Natural killer cell (primary cell): ENCODE data around the gene ARHGAP26. TPM values are rescaled to one million over a fixed set of nuclear protein-coding genes. Genes with fewer than 3 reads are reported as not detected.

Source experiments
- ATAC-seq, 3 donors: fragments of 150-1000 bp in 2 of 3; fragments of 200-7000 bp in 1 of 3; cut with Tn5 transposase; 1 replicate in 1 of 3; 2 replicates in 2 of 3; pipeline ENCODE4 v1.10.0; 2021; ENCODE audit warnings: mild to moderate bottlenecking in 2 of 3, moderate library complexity in 2 of 3
- DNase-seq, 2 donors: peaks; one replicate each; pipeline versions ENCODE4 v3.0.0 to v3.0.0-alpha.2; 2013 to 2021; ENCODE audit warnings: mixed read lengths in 1 of 2
- H3K27ac ChIP-seq: one replicate; pipeline ENCODE4 v1.5.1; 2013; ENCODE audit warnings: mild to moderate bottlenecking, low read length
- H3K27me3 ChIP-seq: one replicate; pipeline ENCODE4 v1.6.1; 2013; ENCODE audit warnings: low read length; ENCODE audit not compliant: control insufficient read depth, insufficient read depth
- H3K36me3 ChIP-seq: one replicate; pipeline ENCODE4 v1.6.1; 2013; ENCODE audit warnings: low read length; ENCODE audit not compliant: control insufficient read depth, insufficient read depth
- H3K4me1 ChIP-seq: one replicate; pipeline ENCODE4 v1.6.1; 2013; ENCODE audit warnings: low read length; ENCODE audit not compliant: control insufficient read depth, insufficient read depth
- H3K4me3 ChIP-seq: one replicate; pipeline ENCODE4 v1.5.1; 2013; ENCODE audit warnings: low read length
- H3K9me3 ChIP-seq: one replicate; pipeline ENCODE4 v1.6.1; 2013; ENCODE audit warnings: low read length; ENCODE audit not compliant: control insufficient read depth, insufficient read depth
- H3K27ac Mint-ChIP-seq, 2 donors: one replicate each; pipeline ENCODE4 v1.8.0; 2022; ENCODE audit warnings: mild to moderate bottlenecking in 2 of 2, mixed read lengths in 2 of 2, moderate library complexity in 1 of 2
- H3K27me3 Mint-ChIP-seq, 2 donors: one replicate each; pipeline ENCODE4 v1.8.0; 2022; ENCODE audit warnings: low read depth in 2 of 2, mixed read lengths in 2 of 2
- H3K36me3 Mint-ChIP-seq: one replicate; pipeline ENCODE4 v1.8.0; 2022; ENCODE audit warnings: mixed read lengths
- H3K4me1 Mint-ChIP-seq, 2 donors: one replicate each; pipeline ENCODE4 v1.8.0; 2022; ENCODE audit warnings: mixed read lengths in 2 of 2
- H3K4me3 Mint-ChIP-seq: one replicate; pipeline ENCODE4 v1.8.0; 2022; ENCODE audit warnings: mild to moderate bottlenecking, moderate library complexity, mixed read lengths
- H3K9me3 Mint-ChIP-seq, 2 donors: one replicate each; pipeline ENCODE4 v1.8.0; 2022; ENCODE audit warnings: mixed read lengths in 2 of 2
- CTCF ChIP-seq: fragments of 200-600 bp; IDR thresholded peaks from one replicate; pipeline ENCODE4 v1.8.0; 2022; ENCODE audit warnings: antibody characterized with exemption
- WGBS: methylation state at CpG from one replicate; pipeline ENCODE4 v1.1.7; 2013; ENCODE audit warnings: missing lambda C conversion rate; ENCODE audit not compliant: insufficient coverage; 5-methylcytosine and 5-hydroxymethylcytosine counted together
- intact Hi-C: fragments of 100-400 bp; cut with micrococcal nuclease; formaldehyde crosslinking; loops from one replicate; pipeline ENCODE4 v1.14.2; 2022
- total RNA-seq, 4 donors: library from RNA; stranded (reverse); fragments of 120-200 nt in 1 of 4; gene quantifications; one replicate each; pipeline versions ENCODE4 v1.2.3 to v1.2.4, GENCODE V29; 2013 to 2022

The ARHGAP26 gene
- total RNA-seq, 3 donors from 2014 or later (not counting 1 experiment from before 2014, with no cell fraction given) = 153 to 159 (median 158) TPM

- H3K27me3 Mint-ChIP-seq = no peaks in the 10 kb centered on the region
- Histone ChIP-seq H3K27me3 (no peaks in the 10 kb centered on the region), H3K9me3 (no peaks in the 10 kb centered on the region), H3K4me3 (no peak overlapping the region), H3K27ac (no peak overlapping the region), H3K4me1 (peaks cover 4% of the 10 kb centered on the region), H3K36me3 (no peaks in the 10 kb centered on the region)
- ATAC-seq (no peak), DNase-seq (no peak)
- intact Hi-C loops = no loop called here
- 65% methylated on average over 2 of the region's 2 CpGs for WGBS
- TF ChIP-seq CTCF = no peak
- H3K27ac Mint-ChIP-seq = no peak overlapping the region
- peaks cover 75 to 77% of the 10 kb centered on the region in 2 donors for H3K4me1 Mint-ChIP-seq
- H3K36me3 Mint-ChIP-seq = no peaks in the 10 kb centered on the region
- no peaks in the 10 kb centered on the region for H3K9me3 Mint-ChIP-seq
- H3K4me3 Mint-ChIP-seq = peak overlapping the region; percentile 53
Measured at GRCh38 chr5:142836048-142836447, 65.9 kb downstream of the ARHGAP26 start.

GRCh38 chr5:142837081-142837725 is 67.0 kb downstream of the ARHGAP26 start:
- Mint-ChIP-seq H3K4me1 (peaks cover 75 to 78% of the 10 kb centered on the region in 2 donors), H3K36me3 (no peaks in the 10 kb centered on the region), H3K27ac (peak overlapping the region in 1 of 2 donors; percentile 6), H3K9me3 (no peaks in the 10 kb centered on the region), H3K4me3 (no peak overlapping the region), H3K27me3 (no peaks in the 10 kb centered on the region)
- Histone ChIP-seq H3K9me3 (no peaks in the 10 kb centered on the region), H3K4me1 (peaks cover 4% of the 10 kb centered on the region), H3K27ac (no peak overlapping the region), H3K4me3 (no peak overlapping the region), H3K27me3 (no peaks in the 10 kb centered on the region), H3K36me3 (no peaks in the 10 kb centered on the region)
- TF ChIP-seq CTCF = no peak
- DNase-seq (no peak), ATAC-seq (peak in 2 of 3 donors; percentile 36 to 55)
- intact Hi-C loops = no loop called here
- whole genome bisulfite sequencing = 89% methylated on average over 8 of the region's 8 CpGs

GRCh38 chr5:142838845-142839244 is 68.7 kb downstream of the ARHGAP26 start:
- no peak for ATAC-seq
- 100% methylated on average over 2 of the region's 5 CpGs for WGBS
- H3K9me3 ChIP-seq = no peaks in the 10 kb centered on the region
- no peaks in the 10 kb centered on the region for H3K36me3 ChIP-seq
- Mint-ChIP-seq H3K4me3 (no peak overlapping the region), H3K9me3 (no peaks in the 10 kb centered on the region), H3K36me3 (no peaks in the 10 kb centered on the region), H3K4me1 (peaks cover 81 to 84% of the 10 kb centered on the region in 2 donors), H3K27ac (no peak overlapping the region), H3K27me3 (no peaks in the 10 kb centered on the region)
- H3K27me3 ChIP-seq = no peaks in the 10 kb centered on the region
- no peak for DNase-seq
- TF ChIP-seq CTCF = no peak
- intact Hi-C loops = no loop called here
- no peak overlapping the region for H3K27ac ChIP-seq
- peaks cover 4% of the 10 kb centered on the region for H3K4me1 ChIP-seq
- H3K4me3 ChIP-seq = no peak overlapping the region
